Right renal pelvis (tissue), 4 donors: ENCODE results near the gene SLC6A3. TPM values are rescaled to one million over a fixed set of nuclear protein-coding genes. Genes with fewer than 3 reads are reported as not detected.

Experiments
- DNase-seq, 4 donors: peaks; one replicate each; pipeline ENCODE4 v3.0.0-alpha.2; 2013; ENCODE audit warnings: low read depth in 4 of 4, low spot score in 3 of 4, missing footprints in 1 of 4
- polyA plus RNA-seq, 4 donors: library from polyadenylated mRNA; unstranded; fragments of 120-200 nt; gene quantifications; one replicate each; pipeline ENCODE4 v1.2.1, GENCODE V29; 2013; ENCODE audit not compliant: insufficient read length in 4 of 4

SLC6A3 gene
- polyA plus RNA-seq, 4 donors: 0.41 to 0.64 (median 0.62) TPM

DNA sequence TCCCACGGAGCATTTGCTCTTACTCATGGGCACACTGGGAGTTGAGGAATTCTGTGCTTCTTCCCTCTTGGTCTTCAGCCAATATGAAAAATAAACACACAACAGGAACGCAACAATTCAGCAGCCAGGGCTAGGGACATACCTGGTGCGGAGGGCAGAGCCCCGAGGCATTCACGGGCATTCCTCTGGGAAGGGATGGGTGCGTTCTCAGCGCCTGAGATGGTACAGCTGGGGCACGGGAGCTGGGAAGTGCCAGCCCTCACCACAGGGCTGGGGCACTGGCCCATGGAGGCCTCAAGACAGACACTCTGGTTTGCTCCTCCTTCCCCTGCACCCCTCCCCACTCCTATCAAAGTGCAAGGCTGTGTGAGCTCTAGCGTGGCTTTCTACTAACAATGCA lies 2.1 kb downstream of the SLC6A3 start:
- no peak for DNase-seq

GRCh38 chr5:1442222-1443145 lies 2.8 kb downstream of the SLC6A3 start:
- DNase-seq: no peak

DNA sequence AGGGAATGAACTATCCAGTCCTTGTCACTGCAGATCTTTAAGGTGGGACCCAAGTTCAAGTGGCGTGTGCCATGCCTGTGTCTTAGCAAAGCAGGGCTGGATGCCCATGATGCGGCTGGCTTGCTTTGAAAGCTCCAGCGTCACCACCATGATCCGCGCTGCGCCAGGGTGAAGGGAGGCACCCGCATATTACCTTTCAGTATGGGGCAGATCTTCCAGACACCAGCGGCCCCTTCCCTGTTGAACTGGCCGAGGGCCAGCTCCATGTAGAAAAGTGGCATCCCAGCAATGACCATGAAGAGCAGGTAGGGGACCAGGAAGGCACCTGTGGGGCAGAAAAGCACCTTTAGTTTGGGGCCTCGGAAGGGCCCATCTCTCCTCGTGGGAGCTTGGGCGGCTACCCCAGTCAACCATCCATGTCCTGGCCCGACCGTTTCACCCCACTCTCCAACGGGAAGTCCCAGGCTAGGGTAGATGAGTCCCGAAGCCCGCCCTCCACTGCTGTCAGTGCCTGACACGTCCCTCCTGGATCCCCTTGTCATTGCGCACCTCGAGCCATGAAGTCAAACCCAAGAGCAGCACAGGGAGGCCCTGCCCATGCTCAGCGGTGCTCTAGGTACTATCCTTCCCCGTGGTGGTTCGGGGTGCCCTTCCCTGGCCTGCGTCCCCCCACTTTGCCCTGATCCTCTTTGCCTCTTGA lies 3.9 kb downstream of the SLC6A3 start:
- no peak for DNase-seq

- DNase-seq: no peak
These were observed 5.1 kb downstream of the SLC6A3 start for GRCh38 chr5:1440098-1440493.

- no peak for DNase-seq
These were observed 5.7 kb downstream of the SLC6A3 start for GRCh38 chr5:1439388-1440097.

GRCh38 chr5:1438871-1439270 lies 6.4 kb downstream of the SLC6A3 start:
- DNase-seq: no peak

DNA sequence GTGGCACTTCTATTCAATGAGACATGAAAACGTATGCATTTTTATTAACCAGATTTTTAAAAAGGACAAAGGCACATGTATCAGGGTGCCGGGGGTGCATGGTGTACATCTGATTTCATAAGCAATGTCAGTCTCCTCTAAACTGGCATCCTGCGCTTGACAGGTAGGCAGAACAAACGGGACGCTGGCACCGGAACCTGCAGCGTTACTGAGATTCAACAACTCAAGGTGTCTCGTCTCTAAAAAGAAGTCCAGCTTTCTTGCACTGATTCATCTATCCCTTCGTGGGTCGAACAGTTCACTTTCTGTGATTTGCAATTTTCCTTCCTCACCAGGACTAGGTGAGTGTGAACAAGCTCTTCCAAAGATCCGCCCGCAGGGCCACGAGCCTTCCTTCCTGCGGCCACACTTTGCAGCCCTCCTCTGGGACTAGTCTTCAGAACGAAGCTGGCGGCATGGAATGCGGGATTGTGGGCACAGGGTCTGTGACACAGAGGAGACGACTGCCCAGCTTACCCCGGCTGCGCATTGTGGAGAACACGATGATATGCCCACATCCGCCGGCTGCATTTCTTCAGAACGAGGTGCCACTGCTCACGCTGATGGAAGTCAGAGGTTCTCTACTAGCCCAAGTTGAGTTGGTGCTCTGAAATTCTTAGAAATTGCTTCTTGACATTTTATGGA lies 7.2 kb downstream of the SLC6A3 start:
- DNase-seq: no peak

- no peak for DNase-seq
These were observed 7.9 kb downstream of the SLC6A3 start for GRCh38 chr5:1437226-1437829.

- DNase-seq: no peak
These were observed 8.6 kb downstream of the SLC6A3 start for GRCh38 chr5:1436681-1437080.

GRCh38 chr5:1436036-1436435 lies 9.2 kb downstream of the SLC6A3 start:
- no peak for DNase-seq

DNA sequence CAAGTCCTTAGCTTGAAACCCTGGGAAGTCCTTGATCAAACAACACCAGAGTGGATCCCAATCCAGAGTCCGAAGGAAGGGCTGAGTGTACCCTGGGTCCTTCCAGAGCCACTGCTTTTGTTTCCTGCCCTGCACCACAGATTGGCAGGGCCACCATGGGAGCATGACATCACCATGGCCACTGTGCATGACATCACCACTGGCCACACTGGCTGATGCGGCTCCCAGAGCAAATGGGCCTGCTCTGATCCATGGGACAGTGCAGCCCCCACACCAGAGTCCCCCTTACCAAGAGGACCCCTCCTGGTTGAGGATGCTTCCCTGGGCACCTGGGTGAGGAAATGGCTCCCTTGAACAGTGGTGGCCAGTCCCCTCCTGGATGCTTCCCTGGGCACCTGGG lies 9.9 kb downstream of the SLC6A3 start:
- no peak for DNase-seq

GRCh38 chr5:1432296-1432695 lies 12.9 kb downstream of the SLC6A3 start:
- no peak for DNase-seq

GRCh38 chr5:1431896-1432295 lies 13.3 kb downstream of the SLC6A3 start:
- DNase-seq: no peak

DNA sequence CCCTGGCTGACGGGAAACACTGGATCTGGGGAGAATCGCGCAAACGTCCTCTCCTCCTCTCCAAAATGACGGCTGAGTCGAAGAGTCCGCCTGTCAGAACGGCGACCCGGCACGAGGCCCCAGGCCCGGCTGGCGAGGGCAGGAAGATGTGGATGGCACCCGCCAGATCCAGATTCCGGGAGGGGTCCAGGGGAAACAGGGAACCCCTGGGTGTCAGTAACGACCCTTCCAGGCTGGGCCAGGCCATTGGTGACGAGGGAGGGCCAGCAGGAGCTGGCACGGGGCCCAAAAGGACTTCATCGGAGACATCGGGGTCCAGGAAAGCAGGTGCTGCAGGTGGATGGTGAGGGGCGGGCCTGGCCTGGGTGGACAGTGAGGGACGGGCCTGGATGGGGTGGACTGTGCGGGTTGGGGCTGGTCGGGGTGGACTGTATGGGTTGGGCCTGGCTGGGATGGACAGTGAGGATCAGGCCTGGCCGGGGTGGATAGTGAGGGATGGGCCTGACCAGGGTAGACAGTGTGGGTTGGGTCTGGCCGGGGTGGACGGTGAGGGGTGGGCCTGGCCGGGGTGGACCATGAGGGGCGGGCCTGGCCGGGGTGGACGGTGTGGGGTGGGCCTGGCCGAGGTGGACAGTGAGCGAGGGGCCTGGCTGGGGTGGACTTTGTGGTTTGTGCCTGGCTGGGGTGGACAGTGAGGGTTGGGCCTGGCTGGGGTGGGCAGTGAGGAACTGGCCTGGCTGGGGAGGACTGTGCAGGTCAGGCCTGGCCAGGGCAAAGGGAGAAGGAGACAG lies 14.0 kb downstream of the SLC6A3 start:
- DNase-seq: no peak

DNA sequence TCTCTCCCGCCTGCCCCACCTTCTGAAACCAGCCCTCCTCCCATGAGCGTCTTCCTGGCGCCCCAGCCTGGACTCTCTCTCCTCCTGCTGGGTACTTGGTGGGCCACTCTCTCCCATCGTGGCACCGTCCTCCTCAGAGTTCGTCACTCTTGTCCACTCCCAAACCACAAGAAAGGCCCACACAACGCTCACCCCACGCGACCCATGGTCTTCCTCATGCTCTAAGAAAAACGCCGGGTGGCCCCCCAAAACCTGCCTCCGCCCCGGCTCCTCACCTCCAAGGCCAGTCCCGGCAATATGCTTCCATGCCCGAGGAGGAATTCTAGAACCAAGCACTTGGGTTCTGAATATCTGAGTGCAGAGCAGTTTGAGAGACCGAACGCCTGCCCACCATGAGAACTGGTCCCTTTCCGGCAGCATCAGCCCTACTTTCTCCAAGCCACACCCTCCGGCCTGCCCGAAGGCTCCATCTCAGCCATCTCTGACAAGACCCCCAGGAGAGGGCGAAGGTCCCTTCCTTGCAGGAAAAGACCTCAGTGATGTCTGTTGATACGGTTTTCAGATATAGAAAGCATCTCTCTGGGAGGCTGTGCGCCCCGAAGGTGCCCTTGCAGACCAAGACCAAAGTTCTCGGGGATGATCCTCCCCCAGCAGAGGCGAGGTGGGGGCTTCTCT lies 15.0 kb downstream of the SLC6A3 start:
- DNase-seq: no peak

DNA sequence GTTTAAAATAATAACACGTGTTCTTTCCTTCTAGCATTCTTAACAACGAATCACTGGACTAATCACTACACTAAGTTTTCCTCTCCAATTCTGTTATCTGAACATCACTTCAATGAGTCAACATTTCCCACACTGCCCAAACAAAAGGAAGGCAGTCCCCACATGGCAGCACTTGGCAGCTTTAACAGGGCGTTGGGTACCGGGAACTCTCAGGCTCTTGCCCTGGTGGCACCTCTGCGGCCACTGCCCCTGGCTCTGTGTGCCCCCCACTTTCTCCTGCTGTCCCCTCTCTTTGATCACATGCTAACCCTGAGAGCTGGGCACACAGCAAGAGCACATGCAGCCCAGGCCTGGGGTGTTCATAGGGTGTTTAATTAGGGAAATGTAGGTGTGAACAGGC lies 15.7 kb downstream of the SLC6A3 start:
- DNase-seq: no peak

- no peak for DNase-seq
These were observed 16.2 kb downstream of the SLC6A3 start for GRCh38 chr5:1429066-1429465.

GRCh38 chr5:1428107-1428506 lies 17.1 kb downstream of the SLC6A3 start:
- DNase-seq: no peak

- DNase-seq: no peak
These were observed 20.5 kb downstream of the SLC6A3 start for GRCh38 chr5:1424716-1425115.
